ENCODE data around the gene SS18.

Gene SS18

GRCh38 chr18:26089293-26090129 is 902 bp downstream of the SS18 start:
- peak; percentile 40 to 63 for DNase-seq (ENCODE audit: low read depth in 2 of 2)
- peak overlapping the region; percentile 74 to 95 for H3K4me3 ChIP-seq (replicated peaks in 1 of 2; ENCODE audit: low read depth in 2 of 2, low read length in 2 of 2)
- no peak for TF ChIP-seq CTCF (IDR thresholded peaks at IDR 0.05; ENCODE audit: low read depth, low read length)

GRCh38 chr18:26088487-26088886 is 1.9 kb downstream of the SS18 start:
- peak; percentile 8 to 32 for DNase-seq (ENCODE audit: low read depth in 2 of 2)
- H3K4me3 ChIP-seq (replicated peaks in 1 of 2; ENCODE audit: low read depth in 2 of 2, low read length in 2 of 2), result peak overlapping the region; percentile 3 to 74
- TF ChIP-seq CTCF (IDR thresholded peaks at IDR 0.05; ENCODE audit: low read depth, low read length), result no peak

- DNase-seq (ENCODE audit: low read depth in 2 of 2), result no peak
- no peak for TF ChIP-seq CTCF (IDR thresholded peaks at IDR 0.05; ENCODE audit: low read depth, low read length)
- H3K4me3 ChIP-seq (replicated peaks in 1 of 2; ENCODE audit: low read depth in 2 of 2, low read length in 2 of 2), result no peak overlapping the region
Observed at GRCh38 chr18:26086959-26087358, 3.5 kb downstream of the SS18 start.

- no peak for TF ChIP-seq CTCF (IDR thresholded peaks at IDR 0.05; ENCODE audit: low read depth, low read length)
- peak in 1 of 2 donors; percentile 53 for DNase-seq (ENCODE audit: low read depth in 2 of 2)
- no peak overlapping the region for H3K4me3 ChIP-seq (replicated peaks in 1 of 2; ENCODE audit: low read depth in 2 of 2, low read length in 2 of 2)
Observed at GRCh38 chr18:26085056-26085455, 5.4 kb downstream of the SS18 start.

- no peak overlapping the region for H3K4me3 ChIP-seq (replicated peaks in 1 of 2; ENCODE audit: low read depth in 2 of 2, low read length in 2 of 2)
- no peak for TF ChIP-seq CTCF (IDR thresholded peaks at IDR 0.05; ENCODE audit: low read depth, low read length)
- DNase-seq (ENCODE audit: low read depth in 2 of 2), result no peak
Observed at GRCh38 chr18:26083099-26083498, 7.3 kb downstream of the SS18 start.

GRCh38 chr18:26082475-26082874 is 7.9 kb downstream of the SS18 start:
- DNase-seq (ENCODE audit: low read depth in 2 of 2), result peak; percentile 10 to 69
- H3K4me3 ChIP-seq (replicated peaks in 1 of 2; ENCODE audit: low read depth in 2 of 2, low read length in 2 of 2), result no peak overlapping the region
- no peak for TF ChIP-seq CTCF (IDR thresholded peaks at IDR 0.05; ENCODE audit: low read depth, low read length)
